Vagina (tissue), 2 donors: ENCODE results near the gene DMD. TPM values are rescaled to one million over a fixed set of nuclear protein-coding genes. Genes with fewer than 3 reads are reported as not detected.

Source experiments
- DNase-seq, 2 donors: peaks; one replicate each; pipeline ENCODE4 v3.0.0-alpha.2; 2017; ENCODE audit errors: extremely low spot score in 2 of 2
- H3K27ac ChIP-seq: fragments of 200-600 bp; sonication (generic); one replicate; pipeline ENCODE4 v1.5.1; 2019
- H3K27me3 ChIP-seq: fragments of 200-600 bp; sonication (generic); one replicate; pipeline ENCODE4 v1.5.1; 2019
- H3K36me3 ChIP-seq, 2 donors: fragments of 200-600 bp; sonication (generic); one replicate each; pipeline ENCODE4 v1.5.1; 2017 to 2019
- H3K4me1 ChIP-seq: fragments of 200-600 bp; sonication (generic); one replicate; pipeline ENCODE4 v1.5.1; 2019
- H3K4me3 ChIP-seq, 2 donors: fragments of 200-600 bp; sonication (generic); 1 replicate in 1 of 2; 2 replicates in 1 of 2; pipeline ENCODE4 v1.5.1; 2016 to 2019
- H3K9me3 ChIP-seq: fragments of 200-600 bp; sonication (generic); one replicate; pipeline ENCODE4 v1.5.1; 2019
- POLR2A ChIP-seq, 2 donors: fragments of 450-650 bp; IDR thresholded peaks; one replicate each; pipeline ENCODE4 v1.6.1; 2017; ENCODE audit warnings: antibody characterized with exemption in 2 of 2, mild to moderate bottlenecking in 2 of 2, moderate library complexity in 2 of 2
- POLR2AphosphoS5 ChIP-seq, 2 donors: sonication (generic); formaldehyde crosslinking; IDR thresholded peaks; one replicate each; pipeline ENCODE4 v1.9.0; 2017; ENCODE audit warnings: antibody characterized with exemption in 2 of 2, mild to moderate bottlenecking in 2 of 2, low read depth in 1 of 2; ENCODE audit not compliant: insufficient read depth in 1 of 2
- intact Hi-C: fragments of 100-400 bp; cut with DNase I; formaldehyde crosslinking; loops from one replicate; pipeline ENCODE4 v1.15.1; 2023
- total RNA-seq: library from RNA; depleted of rRNA; stranded (reverse); fragments of >200 nt; gene quantifications from one replicate; pipeline ENCODE4 v1.2.3, GENCODE V29; 2016
- TF ChIP-seq, protein P1 (sequence below), 3 experiments: fragments of 450-650 bp in 2 of 3; fragments of 200-600 bp in 1 of 3; sonication (generic) in 1 of 3; IDR thresholded peaks; one replicate each; pipeline ENCODE4 v1.5.1; 2017 to 2019; ENCODE audit warnings: antibody characterized with exemption in 3 of 3, mild to moderate bottlenecking in 2 of 3, moderate library complexity in 2 of 3

Gene DMD
- total RNA-seq, 1 donor from 2014 or later, result 25.8 TPM

DNA sequence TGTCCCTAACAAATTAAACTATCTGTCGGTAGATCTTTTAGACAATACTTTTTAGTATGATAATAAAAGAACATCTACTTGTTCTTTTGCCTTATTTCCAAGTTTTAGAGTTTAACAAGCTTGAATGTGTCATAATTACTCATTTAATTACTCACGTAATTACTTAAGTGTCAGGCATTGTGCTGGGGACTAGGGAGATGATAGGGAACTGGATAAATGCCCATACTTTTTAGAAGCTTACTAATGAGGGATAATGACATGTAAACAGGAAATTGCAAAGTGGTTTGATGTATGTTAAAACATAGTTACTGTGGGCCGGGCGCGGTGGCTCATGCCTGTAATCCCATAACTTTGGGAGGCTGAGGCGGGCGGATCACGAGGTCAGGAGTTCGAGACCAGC, 158.3 kb downstream of the DMD start:
- TF ChIP-seq, protein P1, sequence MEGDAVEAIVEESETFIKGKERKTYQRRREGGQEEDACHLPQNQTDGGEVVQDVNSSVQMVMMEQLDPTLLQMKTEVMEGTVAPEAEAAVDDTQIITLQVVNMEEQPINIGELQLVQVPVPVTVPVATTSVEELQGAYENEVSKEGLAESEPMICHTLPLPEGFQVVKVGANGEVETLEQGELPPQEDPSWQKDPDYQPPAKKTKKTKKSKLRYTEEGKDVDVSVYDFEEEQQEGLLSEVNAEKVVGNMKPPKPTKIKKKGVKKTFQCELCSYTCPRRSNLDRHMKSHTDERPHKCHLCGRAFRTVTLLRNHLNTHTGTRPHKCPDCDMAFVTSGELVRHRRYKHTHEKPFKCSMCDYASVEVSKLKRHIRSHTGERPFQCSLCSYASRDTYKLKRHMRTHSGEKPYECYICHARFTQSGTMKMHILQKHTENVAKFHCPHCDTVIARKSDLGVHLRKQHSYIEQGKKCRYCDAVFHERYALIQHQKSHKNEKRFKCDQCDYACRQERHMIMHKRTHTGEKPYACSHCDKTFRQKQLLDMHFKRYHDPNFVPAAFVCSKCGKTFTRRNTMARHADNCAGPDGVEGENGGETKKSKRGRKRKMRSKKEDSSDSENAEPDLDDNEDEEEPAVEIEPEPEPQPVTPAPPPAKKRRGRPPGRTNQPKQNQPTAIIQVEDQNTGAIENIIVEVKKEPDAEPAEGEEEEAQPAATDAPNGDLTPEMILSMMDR (IDR thresholded peaks at IDR 0.05), result no peak
- no peak for TF ChIP-seq POLR2AphosphoS5 (IDR thresholded peaks at IDR 0.05; ENCODE audit: insufficient read depth in 1 of 2, low read depth in 1 of 2)
- no peak for TF ChIP-seq POLR2A (IDR thresholded peaks at IDR 0.05)
- Histone ChIP-seq H3K27ac (no peak overlapping the region), H3K4me1 (no peaks in the 10 kb centered on the region), H3K4me3 (no peak overlapping the region), H3K9me3 (no peaks in the 10 kb centered on the region), H3K36me3 (no peaks in the 10 kb centered on the region), H3K27me3 (no peaks in the 10 kb centered on the region)
- no peak for DNase-seq
- intact Hi-C loops, result no loop called here

DNA sequence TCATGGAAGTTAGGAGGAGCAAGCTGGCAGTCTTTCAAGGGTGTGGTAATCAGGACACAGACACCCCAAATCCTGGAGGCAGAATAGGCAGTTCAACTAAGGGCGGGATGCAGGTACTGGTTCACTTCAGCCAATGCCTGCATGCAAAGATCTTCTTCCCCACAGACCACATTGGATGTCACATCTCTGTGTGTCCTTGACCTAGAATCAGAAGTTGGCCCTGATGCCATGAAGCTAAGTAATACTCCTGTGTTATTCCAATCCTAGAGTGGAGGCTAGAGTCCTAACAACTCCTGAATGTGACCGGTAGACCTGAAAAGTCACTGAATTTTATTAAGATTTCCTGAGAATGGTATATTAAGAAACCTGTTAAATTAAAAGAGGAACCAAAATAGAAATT, 165.5 kb downstream of the DMD start:
- intact Hi-C loops, result no loop called here
- Histone ChIP-seq H3K27me3 (no peaks in the 10 kb centered on the region), H3K36me3 (no peaks in the 10 kb centered on the region), H3K4me3 (no peak overlapping the region), H3K9me3 (no peaks in the 10 kb centered on the region), H3K4me1 (no peaks in the 10 kb centered on the region), H3K27ac (no peak overlapping the region)
- no peak for TF ChIP-seq POLR2A (IDR thresholded peaks at IDR 0.05)
- TF ChIP-seq POLR2AphosphoS5 (IDR thresholded peaks at IDR 0.05; ENCODE audit: insufficient read depth in 1 of 2, low read depth in 1 of 2), result no peak
- TF ChIP-seq, protein P1 (IDR thresholded peaks at IDR 0.05), result no peak
- DNase-seq, result no peak

DNA sequence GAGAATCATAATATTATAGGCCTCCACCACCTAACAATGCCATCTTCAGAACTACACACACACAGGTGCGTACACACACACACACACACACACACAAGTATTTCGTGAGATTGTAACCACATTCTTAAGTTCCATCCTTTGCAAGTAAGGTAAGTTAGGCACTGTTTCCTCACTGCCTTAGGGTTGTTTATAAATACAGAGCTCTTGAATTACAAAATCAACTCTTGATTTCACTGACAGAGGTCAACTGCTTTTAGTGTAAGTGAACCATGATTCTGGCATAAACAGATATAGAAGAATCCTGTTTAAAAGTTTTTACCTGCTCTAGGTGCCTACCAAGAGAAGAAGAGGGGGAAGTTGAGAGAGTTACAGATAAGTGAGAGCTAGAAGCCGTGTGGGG, 166.1 kb downstream of the DMD start:
- no peaks in the 10 kb centered on the region for H3K4me1 ChIP-seq
- no peaks in the 10 kb centered on the region for H3K9me3 ChIP-seq
- no peaks in the 10 kb centered on the region for H3K36me3 ChIP-seq
- TF ChIP-seq POLR2AphosphoS5 (IDR thresholded peaks at IDR 0.05; ENCODE audit: insufficient read depth in 1 of 2, low read depth in 1 of 2) (no peak), POLR2A (IDR thresholded peaks at IDR 0.05) (no peak)
- TF ChIP-seq, protein P1 (IDR thresholded peaks at IDR 0.05), result no peak
- intact Hi-C loops, result no loop called here
- DNase-seq, result no peak
- no peaks in the 10 kb centered on the region for H3K27me3 ChIP-seq
- H3K27ac ChIP-seq, result no peak overlapping the region
- no peak overlapping the region for H3K4me3 ChIP-seq

DNA sequence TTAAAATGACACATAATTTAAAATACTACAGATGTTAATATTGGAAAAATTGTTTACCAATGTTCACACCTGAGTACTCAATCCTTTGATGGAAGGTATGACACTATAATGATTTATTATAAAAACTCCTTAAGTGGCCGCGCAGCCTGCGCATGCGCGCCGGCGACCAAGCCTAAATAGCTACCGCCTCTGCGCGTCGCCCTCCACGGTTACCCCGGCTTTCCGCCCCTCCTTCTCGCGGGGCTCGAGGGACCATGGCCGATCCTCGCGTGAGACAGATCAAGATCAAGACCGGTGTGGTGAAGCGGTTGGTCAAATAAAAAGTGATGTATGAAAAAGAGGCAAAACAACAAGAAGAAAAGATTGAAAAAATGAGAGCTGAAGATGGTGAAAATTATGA, 170.2 kb downstream of the DMD start:
- TF ChIP-seq POLR2AphosphoS5 (IDR thresholded peaks at IDR 0.05; ENCODE audit: insufficient read depth in 1 of 2, low read depth in 1 of 2), result no peak
- no peak for TF ChIP-seq POLR2A (IDR thresholded peaks at IDR 0.05)
- TF ChIP-seq, protein P1 (IDR thresholded peaks at IDR 0.05), result no peak
- DNase-seq, result no peak
- no peaks in the 10 kb centered on the region for H3K36me3 ChIP-seq
- intact Hi-C loops, result no loop called here
- H3K4me3 ChIP-seq, result no peak overlapping the region
- H3K27ac ChIP-seq, result no peak overlapping the region
- no peaks in the 10 kb centered on the region for H3K9me3 ChIP-seq
- H3K27me3 ChIP-seq, result no peaks in the 10 kb centered on the region
- no peaks in the 10 kb centered on the region for H3K4me1 ChIP-seq

DNA sequence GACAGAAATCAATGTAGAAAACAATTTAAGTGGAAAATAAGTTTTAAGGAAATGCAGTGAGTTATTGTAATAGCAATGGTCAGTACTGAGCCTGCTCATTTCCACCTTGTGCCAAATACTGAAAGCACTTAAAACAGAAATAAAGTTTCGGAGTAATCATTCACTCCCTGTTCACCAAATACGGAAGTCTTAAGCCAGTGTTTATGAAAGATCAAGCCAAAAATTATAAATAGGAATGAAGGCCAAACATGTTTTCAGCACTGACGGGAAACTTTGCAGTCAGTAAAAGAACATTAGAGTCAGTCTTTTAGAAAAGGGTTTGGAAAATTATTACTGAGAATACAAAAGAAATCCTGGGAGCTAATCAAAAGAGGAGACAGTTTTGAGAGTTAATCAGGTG, 178.6 kb downstream of the DMD start:
- H3K4me3 ChIP-seq, result no peak overlapping the region
- no peaks in the 10 kb centered on the region for H3K36me3 ChIP-seq
- H3K27ac ChIP-seq, result no peak overlapping the region
- DNase-seq, result no peak
- H3K4me1 ChIP-seq, result no peaks in the 10 kb centered on the region
- no peaks in the 10 kb centered on the region for H3K27me3 ChIP-seq
- no peaks in the 10 kb centered on the region for H3K9me3 ChIP-seq
- intact Hi-C loops, result no loop called here
- TF ChIP-seq, protein P1 (IDR thresholded peaks at IDR 0.05), result no peak
- TF ChIP-seq POLR2A (IDR thresholded peaks at IDR 0.05) (no peak), POLR2AphosphoS5 (IDR thresholded peaks at IDR 0.05; ENCODE audit: insufficient read depth in 1 of 2, low read depth in 1 of 2) (no peak)
